Stimulated activated CD4-positive, alpha-beta T cell treated with anti-CD3 and anti-CD28 coated beads, TNF-alpha, amount 100 ng/mL, for 4 hours (primary cell): ENCODE measurements around the gene CCL24.
"Not testable (repeated sequence)": the region's sequence is repeated elsewhere in the genome, so short reads cannot be mapped to it uniquely, and the experiment has no call there.

ENCODE experiments used
- DNase-seq, 3 experiments: peaks; one replicate each; pipeline ENCODE4 v3.0.0-alpha.2; 2020; ENCODE audit warnings: low read depth in 3 of 3

Gene CCL24

DNA sequence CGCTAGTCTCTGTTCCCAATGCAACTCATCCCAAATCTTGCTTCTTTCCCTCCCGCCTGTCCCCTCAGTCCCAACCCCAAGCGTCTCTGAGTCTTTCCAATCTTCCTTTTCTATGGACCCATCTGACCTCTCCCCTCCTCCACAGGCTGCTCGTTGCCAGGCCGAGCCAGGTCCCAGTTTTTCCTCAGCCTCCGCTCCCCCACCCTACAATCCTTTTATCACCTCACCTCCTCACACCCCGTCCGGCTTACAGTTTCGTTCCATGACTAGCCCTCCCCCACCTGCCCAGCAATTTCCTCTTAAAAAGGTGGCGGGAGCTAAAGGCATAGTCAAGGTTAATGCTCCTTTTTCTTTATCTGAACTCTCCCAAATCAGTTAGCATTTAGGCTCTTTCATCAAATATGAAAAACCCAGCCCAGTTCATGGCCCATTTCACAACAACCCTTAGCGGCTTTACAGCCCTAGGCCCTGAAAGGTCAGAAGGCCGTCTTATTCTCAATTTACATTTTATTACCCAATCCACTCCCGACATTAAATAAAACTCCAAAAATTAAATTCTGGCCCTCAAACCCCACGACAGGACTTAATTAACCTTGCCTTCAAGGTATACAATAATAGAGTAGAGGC is 32.8 kb downstream of the CCL24 start:
- not testable (repeated sequence) for DNase-seq

GRCh38 chr7:75779516-75779915 is 34.1 kb downstream of the CCL24 start:
- not testable (repeated sequence) for DNase-seq

DNA sequence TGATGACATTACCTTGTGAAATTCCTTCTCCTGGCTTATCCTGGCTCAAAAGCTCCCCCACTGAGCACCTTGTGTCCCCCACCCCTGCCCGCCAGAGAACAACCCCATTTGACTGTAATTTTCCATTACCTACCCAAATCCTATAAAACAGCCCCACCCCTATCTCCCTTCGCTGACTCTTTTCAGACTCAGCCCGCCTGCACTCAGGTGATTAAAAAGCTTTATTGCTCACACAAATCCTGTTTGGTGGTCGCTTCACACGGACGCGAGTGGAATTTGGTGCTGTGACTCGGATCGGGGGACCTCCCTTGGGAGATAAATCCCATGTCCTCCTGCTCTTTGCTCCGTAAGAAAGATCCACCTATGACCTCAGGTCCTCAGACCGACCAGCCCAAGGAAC is 34.6 kb downstream of the CCL24 start:
- DNase-seq = not testable (repeated sequence)

GRCh38 chr7:75776295-75776971 is 37.2 kb downstream of the CCL24 start:
- peak in 2 of 3 experiments; percentile 41 for DNase-seq

GRCh38 chr7:75773958-75774357 is 39.6 kb downstream of the CCL24 start:
- DNase-seq = not testable (repeated sequence)

DNA sequence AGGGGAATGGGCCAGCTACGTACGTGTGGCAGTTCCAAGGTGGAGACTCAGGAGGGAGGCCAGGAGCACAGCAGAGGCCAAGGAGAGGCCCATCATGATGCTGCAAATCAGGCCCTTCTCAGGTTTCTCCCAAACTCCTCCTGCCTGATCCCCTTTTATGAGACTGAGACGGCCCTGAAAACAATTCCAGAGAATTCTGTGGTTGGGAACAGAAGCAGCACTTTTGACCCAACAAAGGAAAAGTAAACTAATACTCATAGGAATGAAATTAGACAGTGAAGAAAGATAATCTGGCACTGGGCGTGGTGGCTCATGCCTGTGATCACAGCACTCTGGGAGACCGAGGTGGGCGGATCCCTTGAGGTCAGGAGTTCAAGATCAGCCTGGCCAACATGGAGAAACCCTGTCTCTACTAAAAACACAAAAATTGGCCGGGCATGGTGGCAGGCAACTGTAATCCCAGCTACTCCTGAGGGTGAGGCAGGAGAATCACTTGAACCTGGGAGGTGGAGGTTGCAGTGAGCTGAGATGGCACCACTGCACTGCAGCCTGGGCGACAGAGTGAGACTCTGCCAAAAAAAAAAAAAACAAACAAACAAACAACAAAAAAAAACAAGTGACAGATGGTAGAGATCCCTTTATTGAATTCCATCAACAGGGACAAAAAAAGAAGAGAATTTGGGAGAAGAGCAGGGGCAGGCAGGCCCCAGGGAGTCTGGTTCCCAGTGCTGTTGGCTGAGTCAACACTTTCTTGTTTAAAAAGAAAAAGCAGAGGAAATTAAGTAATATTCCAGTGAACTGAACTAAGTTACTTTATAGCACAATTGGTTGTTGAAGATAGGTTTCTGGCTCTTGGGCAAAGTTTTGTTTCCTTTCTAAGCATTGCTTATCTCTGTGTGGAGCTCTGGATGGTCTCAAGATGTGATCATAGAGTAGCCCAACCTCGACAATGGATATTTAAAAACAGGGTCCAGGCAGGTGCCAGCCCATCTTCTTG is 41.2 kb downstream of the CCL24 start, which contains the start of gene CCL26:
TSS of gene CCL26 (minus strand) at position 131 of the 997 bp plus-strand sequence. CDS start at position 96, 35 bp downstream.
- no peak for DNase-seq

GRCh38 chr7:75771224-75771623 is 42.4 kb downstream of the CCL24 start:
- DNase-seq = no peak

DNA sequence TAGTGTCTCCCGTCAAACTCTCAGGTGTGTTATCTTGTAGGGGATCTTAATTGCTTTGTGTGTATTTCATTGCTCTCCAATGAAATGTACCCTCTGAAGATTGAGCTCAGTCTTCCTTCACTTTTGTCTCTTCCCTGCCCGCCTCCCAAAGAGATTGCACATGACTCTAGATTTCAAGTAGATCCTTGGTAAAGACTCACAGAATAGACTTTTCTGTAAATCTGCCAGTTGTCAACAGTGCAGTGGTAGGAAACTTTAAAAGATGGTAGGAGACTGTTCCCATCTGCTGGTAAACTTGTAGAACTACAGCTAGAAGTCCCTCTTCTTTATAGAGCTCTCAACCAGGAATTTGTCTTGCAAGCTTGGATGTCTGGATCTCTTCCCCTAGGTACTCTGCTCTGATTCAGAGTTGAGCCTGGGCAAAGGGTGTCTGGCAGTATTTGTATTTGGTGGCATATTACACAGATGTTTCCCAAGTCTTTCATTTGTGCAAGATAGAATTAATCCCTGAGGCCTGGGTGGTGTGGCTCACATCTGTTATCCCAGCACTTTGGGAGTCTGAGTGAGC is 51.2 kb downstream of the CCL24 start:
- DNase-seq = no peak

DNA sequence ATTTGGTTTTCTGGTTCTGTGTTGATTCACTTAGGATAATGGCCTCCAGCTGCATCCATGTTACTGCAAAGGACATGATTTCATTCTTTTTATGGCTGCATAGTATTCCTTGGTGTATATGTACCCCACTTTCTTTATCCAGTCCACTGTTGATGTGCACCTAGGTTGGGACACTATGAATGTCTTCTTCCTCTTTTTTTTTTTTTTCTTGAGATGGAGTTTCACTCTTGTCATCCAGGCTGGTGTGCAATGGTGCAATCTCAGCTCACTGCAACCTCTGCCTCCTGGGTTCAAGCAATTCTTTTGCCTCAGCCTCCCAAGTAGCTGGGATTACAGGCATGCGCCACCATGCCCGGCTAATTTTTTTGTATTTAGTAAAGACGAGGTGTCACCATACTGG is 51.8 kb downstream of the CCL24 start:
- DNase-seq = not testable (repeated sequence)
